Loucy (cell line): Measurements from ENCODE around the gene CENPP.

Experiments
- H2AFZ ChIP-seq: fragments of 200-600 bp; sonication (generic); 2 replicates; pipeline ENCODE4 v1.6.0; 2016; ENCODE audit warnings: antibody characterized with exemption, mild to moderate bottlenecking, low read length, moderate library complexity
- H3F3A ChIP-seq: fragments of 200-600 bp; 2 replicates; pipeline ENCODE4 v1.6.0; 2016; ENCODE audit warnings: antibody characterized with exemption, low read depth, mild to moderate bottlenecking
- H3K27me3 ChIP-seq: fragments of 200-600 bp; sonication (generic); 2 replicates; pipeline ENCODE4 v1.6.1; 2014; ENCODE audit warnings: low read length, mild to moderate bottlenecking; ENCODE audit not compliant: insufficient read depth, poor library complexity, severe bottlenecking
- H3K36me3 ChIP-seq: fragments of 200-600 bp; sonication (generic); 2 replicates; pipeline ENCODE4 v1.6.1; 2016; ENCODE audit warnings: low read length; ENCODE audit not compliant: insufficient read depth
- H3K4me1 ChIP-seq: fragments of 200-600 bp; sonication (generic); 2 replicates; pipeline ENCODE4 v1.5.1; 2014; ENCODE audit warnings: low read length, mild to moderate bottlenecking; ENCODE audit not compliant: insufficient read depth, poor library complexity, severe bottlenecking
- H3K4me2 ChIP-seq: fragments of 200-600 bp; sonication (generic); 2 replicates; pipeline ENCODE4 v1.6.0; 2014; ENCODE audit warnings: antibody characterized with exemption, low read length, low read depth, mild to moderate bottlenecking; ENCODE audit not compliant: poor library complexity, severe bottlenecking
- H3K4me3 ChIP-seq: fragments of 200-600 bp; sonication (generic); 2 replicates; pipeline ENCODE4 v1.5.1; 2014; ENCODE audit warnings: low read length, mild to moderate bottlenecking, mixed read lengths; ENCODE audit not compliant: poor library complexity, severe bottlenecking
- H3K79me2 ChIP-seq: fragments of 200-600 bp; sonication (generic); 2 replicates; pipeline ENCODE4 v1.6.1; 2014; ENCODE audit warnings: low read length; ENCODE audit not compliant: insufficient read depth
- H3K9ac ChIP-seq: fragments of 200-600 bp; sonication (generic); 2 replicates; pipeline ENCODE4 v1.6.0; 2014; ENCODE audit warnings: mild to moderate bottlenecking, low read depth, low read length, moderate library complexity; ENCODE audit not compliant: poor library complexity, severe bottlenecking
- H3K9me2 ChIP-seq: fragments of 200-600 bp; sonication (generic); replicated peaks from 2 replicates; pipeline ENCODE4 v1.6.1; 2016; ENCODE audit warnings: low read depth, low read length, mixed read lengths
- H3K9me3 ChIP-seq: fragments of 200-600 bp; sonication (generic); 2 replicates; pipeline ENCODE4 v1.6.1; 2014; ENCODE audit warnings: mild to moderate bottlenecking, antibody characterized with exemption, low read length, low read depth; ENCODE audit not compliant: insufficient read depth
- H4K20me1 ChIP-seq: fragments of 200-600 bp; sonication (generic); 2 replicates; pipeline ENCODE4 v1.6.0; 2014; ENCODE audit warnings: antibody characterized with exemption, low read length, mild to moderate bottlenecking; ENCODE audit not compliant: insufficient read depth, poor library complexity, severe bottlenecking
- CTCF ChIP-seq: fragments of 200-600 bp; sonication (generic); conservative IDR thresholded peaks from 2 replicates; pipeline ENCODE4 v1.5.1; 2014; ENCODE audit warnings: mild to moderate bottlenecking, antibody characterized with exemption, low read length
- EZH2phosphoT487 ChIP-seq: fragments of 200-600 bp; IDR thresholded peaks from 2 replicates; pipeline ENCODE4 v1.6.1; 2018; ENCODE audit warnings: antibody characterized with exemption, mild to moderate bottlenecking, moderate library complexity, borderline replicate concordance

Gene CENPP

GRCh38 chr9:92482329-92482728, 156.6 kb downstream of the CENPP start, which contains the start of gene ASPN:
Gene ASPN (minus strand): TSS chr9:92482506.
- Histone ChIP-seq H4K20me1 (no peaks in the 10 kb centered on the region), H3K4me1 (peaks cover 16% of the 10 kb centered on the region), H3K79me2 (no peaks in the 10 kb centered on the region), H3K4me3 (no peak within 1 kb of the TSS), H3K4me2 (no peak within 1 kb of the TSS), H2AFZ (no peak within 1 kb of the TSS), H3K27me3 (no peaks in the 10 kb centered on the region), H3F3A (no peaks in the 10 kb centered on the region), H3K9me3 (no peaks in the 10 kb centered on the region), H3K9ac (no peak within 1 kb of the TSS), H3K36me3 (no peaks in the 10 kb centered on the region), H3K9me2 (no peaks in the 10 kb centered on the region)
- TF ChIP-seq EZH2phosphoT487 (no peak), CTCF (no peak)

- H3K4me2 ChIP-seq: no peak overlapping the region
- H3K9me2 ChIP-seq: no peaks in the 10 kb centered on the region
- H3K27me3 ChIP-seq: no peaks in the 10 kb centered on the region
- H3K79me2 ChIP-seq: no peaks in the 10 kb centered on the region
- no peaks in the 10 kb centered on the region for H3K36me3 ChIP-seq
- H3K4me1 ChIP-seq: peaks cover 16% of the 10 kb centered on the region
- no peaks in the 10 kb centered on the region for H3F3A ChIP-seq
- no peak overlapping the region for H3K4me3 ChIP-seq
- no peaks in the 10 kb centered on the region for H4K20me1 ChIP-seq
- H2AFZ ChIP-seq: no peak overlapping the region
- H3K9me3 ChIP-seq: no peaks in the 10 kb centered on the region
- no peak for TF ChIP-seq CTCF
- no peak for TF ChIP-seq EZH2phosphoT487
- no peak overlapping the region for H3K9ac ChIP-seq
Measured at GRCh38 chr9:92482805-92483204, 157.1 kb downstream of the CENPP start.

GRCh38 chr9:92483627-92484545, 158.1 kb downstream of the CENPP start:
- Histone ChIP-seq H3K9ac (no peak overlapping the region), H3K36me3 (no peaks in the 10 kb centered on the region), H3K9me2 (no peaks in the 10 kb centered on the region), H2AFZ (no peak overlapping the region), H3K9me3 (no peaks in the 10 kb centered on the region), H3K4me1 (peaks cover 16% of the 10 kb centered on the region), H3K4me3 (no peak overlapping the region), H3K79me2 (no peaks in the 10 kb centered on the region), H3K4me2 (no peak overlapping the region), H4K20me1 (no peaks in the 10 kb centered on the region), H3K27me3 (no peaks in the 10 kb centered on the region), H3F3A (no peaks in the 10 kb centered on the region)
- TF ChIP-seq EZH2phosphoT487 (no peak), CTCF (no peak)
